ENCODE results near the gene AQP3. TPM values are rescaled to one million over a fixed set of nuclear protein-coding genes. Genes with fewer than 3 reads are reported as not detected.

The AQP3 gene
- total and polyA plus RNA-seq, 2 donors (not counting 1 experiment from before 2014, with no cell fraction given), result 3.2 to 16.2 TPM

- no peak overlapping the region for H3K9ac ChIP-seq (ENCODE audit: insufficient read depth, low read length)
- H3K27me3 ChIP-seq (ENCODE audit: control insufficient read depth, insufficient read depth, low read length), result peaks cover 12% of the 10 kb centered on the region
- no peaks in the 10 kb centered on the region for H3K36me3 ChIP-seq (ENCODE audit: control insufficient read depth, insufficient read depth, low read length)
- no peak overlapping the region for H3K4me2 ChIP-seq (ENCODE audit: extremely low read depth, insufficient read depth, low read length)
- no peak overlapping the region for H3K27ac ChIP-seq (ENCODE audit: insufficient read depth, low read length)
- no peaks in the 10 kb centered on the region for H3K79me2 ChIP-seq (ENCODE audit: control insufficient read depth, insufficient read depth, low read length)
- TF ChIP-seq EZH2 (IDR thresholded peaks at IDR 0.05; ENCODE audit: low read length, missing control alignments), result no peak
- TF ChIP-seq, protein P1, sequence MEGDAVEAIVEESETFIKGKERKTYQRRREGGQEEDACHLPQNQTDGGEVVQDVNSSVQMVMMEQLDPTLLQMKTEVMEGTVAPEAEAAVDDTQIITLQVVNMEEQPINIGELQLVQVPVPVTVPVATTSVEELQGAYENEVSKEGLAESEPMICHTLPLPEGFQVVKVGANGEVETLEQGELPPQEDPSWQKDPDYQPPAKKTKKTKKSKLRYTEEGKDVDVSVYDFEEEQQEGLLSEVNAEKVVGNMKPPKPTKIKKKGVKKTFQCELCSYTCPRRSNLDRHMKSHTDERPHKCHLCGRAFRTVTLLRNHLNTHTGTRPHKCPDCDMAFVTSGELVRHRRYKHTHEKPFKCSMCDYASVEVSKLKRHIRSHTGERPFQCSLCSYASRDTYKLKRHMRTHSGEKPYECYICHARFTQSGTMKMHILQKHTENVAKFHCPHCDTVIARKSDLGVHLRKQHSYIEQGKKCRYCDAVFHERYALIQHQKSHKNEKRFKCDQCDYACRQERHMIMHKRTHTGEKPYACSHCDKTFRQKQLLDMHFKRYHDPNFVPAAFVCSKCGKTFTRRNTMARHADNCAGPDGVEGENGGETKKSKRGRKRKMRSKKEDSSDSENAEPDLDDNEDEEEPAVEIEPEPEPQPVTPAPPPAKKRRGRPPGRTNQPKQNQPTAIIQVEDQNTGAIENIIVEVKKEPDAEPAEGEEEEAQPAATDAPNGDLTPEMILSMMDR (conservative IDR thresholded peaks at IDR 0.05 in 1 of 2, IDR thresholded peaks at IDR 0.05 in 1 of 2; ENCODE audit: low read depth in 1 of 2, low read length in 2 of 2), result no peak
- no peak overlapping the region for H2AFZ ChIP-seq (ENCODE audit: low read length)
- H3K9me3 ChIP-seq (ENCODE audit: control insufficient read depth, insufficient read depth, low read depth, low read length), result no peaks in the 10 kb centered on the region
- H3K4me3 ChIP-seq (replicated peaks in 1 of 4; ENCODE audit: control extremely low read depth in 1 of 4, insufficient read depth in 1 of 4, low read depth in 3 of 4, low read length in 4 of 4), result no peak overlapping the region
- peak in 1 of 2 donors; percentile 46 for DNase-seq (ENCODE audit: low read depth in 2 of 2)
- no peaks in the 10 kb centered on the region for H3K4me1 ChIP-seq (ENCODE audit: control insufficient read depth, extremely low read depth, insufficient read depth, low read length)
- no peaks in the 10 kb centered on the region for H4K20me1 ChIP-seq (ENCODE audit: control insufficient read depth, extremely low read depth, insufficient read depth, low read length)
These were observed 16.5 kb downstream of the AQP3 start for GRCh38 chr9:33430942-33431341.

DNA sequence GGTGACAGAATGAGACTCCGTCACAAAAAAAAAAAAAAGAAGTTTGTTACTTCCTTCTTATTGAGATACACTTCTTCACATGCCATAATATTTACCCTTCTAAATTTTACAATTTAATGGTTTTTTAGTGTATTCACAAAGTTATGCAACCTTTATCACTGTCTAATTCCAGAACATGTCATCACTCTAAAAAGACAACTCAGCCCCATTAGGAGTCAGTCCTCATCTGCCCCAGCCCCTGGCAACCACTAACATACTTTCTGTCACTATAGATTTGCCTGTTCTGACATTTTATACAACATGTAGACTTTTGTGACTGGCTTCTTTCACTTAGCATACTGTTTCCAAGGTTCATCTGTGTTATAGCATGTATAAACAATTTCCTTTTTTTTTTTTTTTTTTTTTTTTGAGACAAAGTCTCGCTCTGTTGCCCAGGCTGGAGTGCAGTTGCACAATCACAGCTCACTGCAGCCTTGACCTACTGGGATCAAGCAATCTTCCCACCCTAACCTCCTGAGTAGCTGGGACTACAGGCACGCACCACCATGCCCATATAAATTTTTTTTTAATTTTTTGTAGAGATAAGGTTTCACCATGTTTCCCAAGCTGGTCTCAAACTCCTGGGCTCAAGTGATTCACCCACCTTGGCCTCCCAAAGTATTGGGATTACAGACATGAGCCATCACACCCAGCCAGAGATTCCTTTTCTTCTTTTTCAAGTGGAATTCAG lies 18.0 kb downstream of the AQP3 start:
- Histone ChIP-seq H3K4me1 (ENCODE audit: control insufficient read depth, extremely low read depth, insufficient read depth, low read length) (no peaks in the 10 kb centered on the region), H3K27ac (ENCODE audit: insufficient read depth, low read length) (no peak overlapping the region), H3K79me2 (ENCODE audit: control insufficient read depth, insufficient read depth, low read length) (no peaks in the 10 kb centered on the region), H2AFZ (ENCODE audit: low read length) (no peak overlapping the region), H4K20me1 (ENCODE audit: control insufficient read depth, extremely low read depth, insufficient read depth, low read length) (no peaks in the 10 kb centered on the region), H3K9me3 (ENCODE audit: control insufficient read depth, insufficient read depth, low read depth, low read length) (no peaks in the 10 kb centered on the region), H3K9ac (ENCODE audit: insufficient read depth, low read length) (no peak overlapping the region), H3K4me3 (replicated peaks in 1 of 4; ENCODE audit: control extremely low read depth in 1 of 4, insufficient read depth in 1 of 4, low read depth in 3 of 4, low read length in 4 of 4) (no peak overlapping the region), H3K4me2 (ENCODE audit: extremely low read depth, insufficient read depth, low read length) (no peak overlapping the region), H3K36me3 (ENCODE audit: control insufficient read depth, insufficient read depth, low read length) (no peaks in the 10 kb centered on the region), H3K27me3 (ENCODE audit: control insufficient read depth, insufficient read depth, low read length) (no peaks in the 10 kb centered on the region)
- DNase-seq (ENCODE audit: low read depth in 2 of 2), result no peak
- TF ChIP-seq, protein P1 (conservative IDR thresholded peaks at IDR 0.05 in 1 of 2, IDR thresholded peaks at IDR 0.05 in 1 of 2; ENCODE audit: low read depth in 1 of 2, low read length in 2 of 2), result no peak
- TF ChIP-seq EZH2 (IDR thresholded peaks at IDR 0.05; ENCODE audit: low read length, missing control alignments), result no peak

GRCh38 chr9:33426843-33427293 lies 20.5 kb downstream of the AQP3 start:
- no peak overlapping the region for H3K4me2 ChIP-seq (ENCODE audit: extremely low read depth, insufficient read depth, low read length)
- no peaks in the 10 kb centered on the region for H3K79me2 ChIP-seq (ENCODE audit: control insufficient read depth, insufficient read depth, low read length)
- H3K9ac ChIP-seq (ENCODE audit: insufficient read depth, low read length), result no peak overlapping the region
- no peak overlapping the region for H3K27ac ChIP-seq (ENCODE audit: insufficient read depth, low read length)
- peak in 1 of 2 donors; percentile 12 for DNase-seq (ENCODE audit: low read depth in 2 of 2)
- no peaks in the 10 kb centered on the region for H3K27me3 ChIP-seq (ENCODE audit: control insufficient read depth, insufficient read depth, low read length)
- no peak overlapping the region for H3K4me3 ChIP-seq (replicated peaks in 1 of 4; ENCODE audit: control extremely low read depth in 1 of 4, insufficient read depth in 1 of 4, low read depth in 3 of 4, low read length in 4 of 4)
- H4K20me1 ChIP-seq (ENCODE audit: control insufficient read depth, extremely low read depth, insufficient read depth, low read length), result no peaks in the 10 kb centered on the region
- no peak overlapping the region for H2AFZ ChIP-seq (ENCODE audit: low read length)
- no peaks in the 10 kb centered on the region for H3K9me3 ChIP-seq (ENCODE audit: control insufficient read depth, insufficient read depth, low read depth, low read length)
- H3K36me3 ChIP-seq (ENCODE audit: control insufficient read depth, insufficient read depth, low read length), result no peaks in the 10 kb centered on the region
- TF ChIP-seq, protein P1 (conservative IDR thresholded peaks at IDR 0.05 in 1 of 2, IDR thresholded peaks at IDR 0.05 in 1 of 2; ENCODE audit: low read depth in 1 of 2, low read length in 2 of 2), result no peak
- no peak for TF ChIP-seq EZH2 (IDR thresholded peaks at IDR 0.05; ENCODE audit: low read length, missing control alignments)
- H3K4me1 ChIP-seq (ENCODE audit: control insufficient read depth, extremely low read depth, insufficient read depth, low read length), result no peaks in the 10 kb centered on the region
